Stimulated activated CD8-positive, alpha-beta memory T cell treated with anti-CD3 and anti-CD28 coated beads, Interleukin-12 subunit alpha, Interleukin-12 subunit beta, amount 100 ng/mL, for 24 hours (primary cell): Measurements from ENCODE around the gene MAPK8IP1.
"Not testable (repeated sequence)": the region's sequence is repeated elsewhere in the genome, so short reads cannot be mapped to it uniquely, and the experiment has no call there.

ENCODE experiments used
- DNase-seq: peaks from one replicate; pipeline ENCODE4 v3.0.0-alpha.2; 2020; ENCODE audit errors: extremely low read depth

Gene MAPK8IP1

DNA sequence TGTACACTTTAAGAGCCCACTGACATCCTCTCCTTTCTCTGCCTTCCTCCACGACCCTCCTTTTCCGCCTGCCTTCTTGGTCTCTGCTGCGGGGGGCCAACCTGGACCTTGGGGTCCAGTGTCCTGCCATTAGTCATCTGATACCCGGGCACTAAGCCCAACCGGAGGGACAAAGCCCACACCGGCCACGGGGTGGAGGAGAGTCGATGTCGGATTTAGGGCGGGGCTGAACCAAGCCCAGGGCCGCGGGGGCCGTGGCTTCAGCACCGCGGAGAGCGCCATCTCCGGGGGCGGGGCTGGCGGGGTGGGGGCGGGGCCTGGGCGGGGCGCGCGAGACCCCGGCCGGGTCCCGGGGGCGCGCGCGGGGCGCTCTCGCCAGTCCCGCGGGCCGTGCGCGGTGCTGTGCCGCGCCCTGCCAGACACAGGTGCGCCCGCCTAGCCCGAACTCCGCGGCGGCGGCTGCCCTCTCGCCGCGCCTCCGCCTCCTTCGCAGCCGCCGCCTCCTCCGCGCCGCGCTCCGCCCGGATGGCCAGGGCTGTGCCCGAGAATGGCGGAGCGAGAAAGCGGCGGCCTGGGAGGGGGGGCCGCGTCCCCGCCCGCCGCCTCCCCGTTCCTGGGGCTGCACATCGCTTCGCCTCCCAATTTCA is at the start of gene MAPK8IP1:
MAPK8IP1 (plus strand) TSS at position 378 of the 647 bp plus-strand sequence; CDS start at position 548, 170 bp downstream.
- peak; percentile 7 for DNase-seq

- no peak for DNase-seq
These were observed 46.2 kb upstream of the MAPK8IP1 start for GRCh38 chr11:45839204-45839603.

DNA sequence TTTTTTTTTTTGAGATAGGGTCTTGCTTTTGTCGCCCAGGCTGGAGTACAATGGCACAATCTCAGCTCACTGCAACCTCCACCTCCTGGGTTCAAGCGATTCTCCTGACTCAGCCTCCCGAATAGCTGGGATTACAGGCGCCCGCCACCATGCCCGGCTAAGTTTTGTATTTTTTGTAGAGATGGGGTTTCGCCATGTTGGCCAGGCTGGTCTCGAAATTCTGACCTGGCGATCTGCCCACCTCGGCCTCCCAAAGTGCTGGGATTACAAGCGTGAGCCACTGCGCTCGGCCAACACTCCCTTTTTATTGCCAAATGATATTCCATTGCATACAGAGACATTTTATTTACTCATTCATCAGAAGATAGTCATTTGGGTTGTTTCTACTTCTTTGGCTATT is 45.2 kb upstream of the MAPK8IP1 start:
- not testable (repeated sequence) for DNase-seq

DNA sequence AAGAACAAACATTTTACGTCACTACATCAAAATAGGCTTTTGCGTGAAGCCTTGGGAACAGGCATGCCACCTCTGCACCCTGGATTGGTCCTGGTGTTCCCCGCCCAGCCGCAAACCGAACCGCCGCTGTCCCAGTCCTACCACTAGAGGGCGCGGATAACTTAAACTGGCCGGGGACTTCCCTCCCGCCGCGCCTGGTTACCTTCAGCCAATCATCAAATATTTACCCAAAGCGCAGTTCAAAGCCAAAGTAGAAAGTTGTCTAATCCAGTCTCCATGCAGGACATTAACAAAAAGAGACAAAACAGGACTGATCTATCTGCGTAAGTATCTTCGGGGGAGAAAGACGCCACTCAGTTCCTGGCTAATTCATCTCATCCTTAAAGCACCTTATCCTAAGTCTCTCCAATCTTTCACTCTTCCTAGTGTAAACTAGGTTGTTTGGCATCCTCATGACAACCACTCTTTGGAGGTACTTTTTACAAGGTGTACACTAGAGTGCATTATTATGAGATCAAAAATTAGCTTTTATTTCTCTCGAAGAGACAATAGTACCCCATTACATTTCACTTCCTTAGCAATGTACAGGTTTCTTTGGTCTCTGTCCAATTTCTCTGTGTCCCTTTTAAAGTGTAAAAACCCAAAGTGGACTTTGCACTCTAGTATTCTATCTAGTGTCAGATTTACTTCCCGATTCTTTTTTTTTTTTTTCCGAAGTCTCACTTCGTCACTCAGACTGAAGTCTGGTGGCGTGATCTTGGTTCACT is 42.1 kb upstream of the MAPK8IP1 start:
- DNase-seq: peak; percentile 61

DNA sequence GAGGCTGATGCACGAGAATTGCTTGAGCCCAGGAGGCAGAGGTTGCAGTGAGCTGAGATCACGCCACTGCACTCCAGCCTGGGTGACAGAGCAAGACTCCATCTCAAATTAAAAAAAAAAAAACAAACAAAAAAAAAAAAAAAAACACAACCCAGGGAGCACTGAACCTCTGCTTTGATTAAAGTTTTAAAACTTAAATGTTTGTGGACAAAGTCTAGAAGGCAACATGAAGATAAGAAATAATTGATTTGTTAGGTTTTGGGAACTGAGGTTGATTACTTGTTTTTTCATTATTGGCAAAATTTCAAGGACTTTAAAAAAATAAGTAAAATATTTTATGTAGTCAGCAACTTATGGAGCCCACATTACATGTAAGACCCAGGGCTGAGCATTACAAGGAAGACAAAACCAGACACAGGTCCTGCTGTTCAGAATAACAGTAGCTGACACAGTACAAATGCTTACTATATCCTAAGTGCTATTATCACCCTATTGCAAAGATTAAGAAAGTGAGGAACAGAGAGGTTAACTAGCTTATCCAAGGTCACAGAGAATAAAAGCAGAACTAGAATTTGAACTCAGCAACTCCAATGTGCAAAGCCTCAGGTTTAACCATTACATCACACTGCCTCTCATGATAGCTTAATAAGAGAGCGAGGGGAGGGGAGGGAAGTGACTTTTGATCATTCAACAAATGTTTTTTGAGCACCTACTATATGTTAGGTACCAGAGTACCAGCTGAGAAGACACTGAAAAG is 40.5 kb upstream of the MAPK8IP1 start:
- no peak for DNase-seq

- no peak for DNase-seq
These were observed 39.2 kb upstream of the MAPK8IP1 start for GRCh38 chr11:45846174-45846675.

GRCh38 chr11:45846974-45847910 is 38.2 kb upstream of the MAPK8IP1 start, which contains the start of gene CRY2:
Gene CRY2 (plus strand): TSS chr11:45847475. CDS start chr11:45847491, 16 bp downstream.
- peak; percentile 98 for DNase-seq

DNA sequence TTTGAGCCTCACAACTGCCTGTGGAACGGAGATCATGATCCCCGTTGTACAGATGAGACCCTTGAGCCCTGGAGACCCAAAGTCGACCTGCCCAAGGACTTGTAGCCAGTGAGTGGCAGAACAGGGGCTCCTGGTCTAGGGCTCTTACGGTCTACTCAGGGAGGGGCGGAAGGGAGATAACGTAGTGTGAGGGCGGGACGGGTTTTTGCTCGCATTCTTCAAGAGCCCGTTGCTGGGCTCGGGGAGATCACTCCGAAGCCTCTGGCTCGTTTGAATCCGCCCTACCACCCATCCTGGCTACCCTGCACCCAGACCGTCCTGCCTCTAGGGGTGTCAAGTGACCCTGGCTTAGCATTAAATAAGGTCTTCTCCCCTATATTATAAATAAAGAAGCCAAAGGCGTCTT is 37.5 kb upstream of the MAPK8IP1 start:
- DNase-seq: no peak

DNA sequence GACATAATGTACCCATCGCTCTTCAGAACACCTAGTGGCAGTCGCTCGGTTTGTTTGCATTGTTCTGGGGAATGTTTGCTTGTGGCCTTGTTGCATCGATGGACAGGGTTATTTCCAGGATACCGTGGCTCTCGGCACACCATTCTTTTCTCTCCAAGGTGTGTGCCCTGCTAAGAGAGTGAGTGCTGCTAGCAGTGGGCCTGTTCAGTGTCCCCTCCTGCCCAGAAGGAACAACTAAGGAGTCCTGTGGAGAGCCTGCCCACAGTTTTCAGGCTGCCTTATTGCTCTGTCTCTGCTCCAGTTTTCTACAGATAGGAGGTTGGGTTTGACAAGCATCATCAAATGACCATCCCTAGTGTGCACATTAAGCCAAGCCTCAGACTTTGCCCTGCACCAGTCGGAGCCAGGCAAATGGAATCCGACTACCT is 36.8 kb upstream of the MAPK8IP1 start:
- DNase-seq: no peak

DNA sequence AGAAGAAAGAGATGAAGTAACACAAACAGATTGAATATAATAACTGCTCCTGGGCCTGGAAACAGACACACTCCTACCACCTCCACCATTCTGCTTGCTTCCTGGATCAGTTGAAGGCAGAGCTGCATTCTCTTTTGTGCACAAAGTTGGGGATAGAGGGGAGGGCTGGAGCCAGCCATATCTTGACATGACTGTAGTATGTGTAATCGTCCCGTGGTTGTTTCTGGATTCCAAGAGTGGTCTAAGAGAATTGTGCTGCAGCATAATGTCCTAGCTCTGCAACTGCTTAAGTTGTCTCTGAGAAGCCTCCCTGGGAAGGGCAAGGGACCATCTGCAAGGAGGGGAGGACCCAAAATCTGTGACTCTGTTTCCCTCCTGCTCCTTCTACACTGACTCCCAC is 35.0 kb upstream of the MAPK8IP1 start:
- no peak for DNase-seq

DNA sequence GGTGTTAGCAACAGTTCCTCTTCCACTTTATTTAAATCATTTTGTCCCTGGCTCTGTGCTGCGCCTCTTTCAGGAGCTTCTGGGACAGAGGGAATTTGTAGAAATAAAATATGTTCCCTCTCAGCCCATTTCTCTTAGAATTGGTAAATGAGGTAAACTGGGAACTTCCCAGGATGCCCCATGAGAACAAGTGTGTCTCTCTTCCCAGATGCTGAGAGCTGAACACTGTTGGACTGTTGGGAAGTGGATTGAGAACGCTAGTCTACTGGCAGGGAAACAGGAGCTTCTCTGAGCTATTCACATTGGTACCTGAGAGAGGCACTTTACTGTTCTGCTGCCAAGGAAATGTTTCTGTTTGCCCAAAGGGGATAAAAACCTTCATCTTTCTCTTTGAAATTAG is 34.2 kb upstream of the MAPK8IP1 start:
- DNase-seq: no peak

DNA sequence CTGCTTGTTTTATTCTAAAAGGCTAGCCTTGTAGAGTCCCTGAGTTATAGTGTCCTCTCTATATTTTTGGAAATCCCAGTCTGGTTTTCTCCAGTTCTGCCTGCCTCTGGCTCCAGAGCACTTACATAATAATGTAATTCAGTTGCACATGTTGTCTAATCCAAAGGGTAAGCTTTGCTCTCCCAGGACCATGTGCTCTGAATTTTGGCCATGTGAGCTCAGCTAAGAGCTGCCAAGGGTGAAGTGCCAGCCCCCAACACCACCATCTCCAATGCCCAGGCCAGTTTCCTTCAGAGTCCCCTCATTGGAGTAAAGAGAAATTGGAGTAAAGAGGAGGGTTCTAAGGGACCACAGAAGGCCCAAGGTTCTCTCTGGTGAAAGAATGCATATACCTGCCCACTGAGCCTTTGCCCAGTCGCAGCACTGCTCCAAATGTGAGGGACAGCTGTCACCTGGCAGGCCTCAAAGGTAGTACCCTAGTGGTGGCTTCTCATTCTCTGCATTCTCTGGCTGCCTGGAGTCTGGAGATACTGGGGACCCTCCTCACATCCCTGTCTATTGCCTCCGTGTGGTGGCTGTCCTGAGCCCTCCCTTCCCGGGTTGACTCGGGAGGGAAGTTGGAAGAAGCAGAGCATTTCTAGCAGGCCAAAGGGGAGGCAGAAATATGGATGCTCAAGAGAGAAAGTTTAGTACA is 33.3 kb upstream of the MAPK8IP1 start:
- DNase-seq: no peak

DNA sequence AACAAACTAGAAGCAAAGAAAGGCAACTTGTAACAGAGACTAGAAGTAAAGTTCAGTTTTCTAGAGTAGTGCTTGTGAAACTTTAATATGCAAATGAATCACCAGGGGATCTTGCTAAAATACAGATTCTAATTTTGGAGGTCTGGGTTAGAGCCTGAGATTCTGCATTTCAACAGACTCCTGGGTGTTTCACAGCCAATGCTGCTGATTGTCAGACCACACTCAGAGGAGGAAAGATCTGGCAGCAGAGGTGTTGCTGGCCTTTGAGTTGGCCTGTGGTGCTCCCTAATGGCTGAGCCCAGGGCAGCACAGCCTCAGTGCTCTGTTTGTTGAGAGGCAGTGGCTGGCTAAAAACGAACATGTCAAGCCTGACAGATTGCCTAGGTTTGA is 32.7 kb upstream of the MAPK8IP1 start:
- no peak for DNase-seq

DNA sequence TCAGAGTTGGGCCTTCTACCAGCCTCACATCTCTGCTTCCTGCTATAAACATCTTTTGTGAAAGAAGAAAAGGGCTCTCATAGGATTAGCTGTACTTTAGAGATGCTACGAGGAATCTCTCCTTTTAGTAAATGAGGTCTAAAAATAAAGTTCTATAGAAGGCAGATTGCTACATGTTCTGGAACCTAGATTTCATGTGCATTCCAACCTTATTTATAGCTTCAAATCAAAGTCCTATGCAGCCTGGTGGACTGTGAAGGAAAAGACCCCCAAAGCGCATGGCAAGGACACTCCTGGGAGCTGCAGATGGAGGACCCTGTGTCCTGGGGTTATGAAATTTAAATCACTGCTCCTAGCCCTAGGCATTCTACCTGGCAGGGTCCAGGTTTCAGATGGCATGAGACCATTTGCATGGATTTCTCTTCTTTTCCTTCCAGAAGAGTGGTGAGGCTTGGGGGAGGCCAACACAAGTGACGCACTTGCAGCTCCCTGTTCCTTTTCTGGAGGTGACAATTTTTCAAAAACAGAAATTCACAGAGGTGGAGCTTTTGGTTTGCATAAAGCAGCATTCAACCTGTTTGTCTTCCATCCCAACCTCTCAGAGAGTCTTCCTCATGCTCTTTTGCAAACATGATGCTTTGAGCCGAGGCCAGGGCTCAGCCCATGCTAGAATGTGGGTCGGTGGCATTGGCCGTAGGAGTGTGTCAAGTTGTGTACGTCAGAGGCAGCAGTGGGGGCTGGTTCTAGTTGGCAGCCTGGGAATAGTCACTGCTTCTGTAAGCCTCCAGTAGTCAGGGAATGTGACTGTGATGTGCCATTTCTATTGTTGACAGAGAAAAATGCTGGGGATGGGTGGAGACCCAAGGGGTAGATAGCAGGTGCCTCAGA is 31.9 kb upstream of the MAPK8IP1 start:
- DNase-seq: no peak

- no peak for DNase-seq
These were observed 30.1 kb upstream of the MAPK8IP1 start for GRCh38 chr11:45855308-45855707.

GRCh38 chr11:45856044-45856468 is 29.4 kb upstream of the MAPK8IP1 start:
- DNase-seq: no peak

DNA sequence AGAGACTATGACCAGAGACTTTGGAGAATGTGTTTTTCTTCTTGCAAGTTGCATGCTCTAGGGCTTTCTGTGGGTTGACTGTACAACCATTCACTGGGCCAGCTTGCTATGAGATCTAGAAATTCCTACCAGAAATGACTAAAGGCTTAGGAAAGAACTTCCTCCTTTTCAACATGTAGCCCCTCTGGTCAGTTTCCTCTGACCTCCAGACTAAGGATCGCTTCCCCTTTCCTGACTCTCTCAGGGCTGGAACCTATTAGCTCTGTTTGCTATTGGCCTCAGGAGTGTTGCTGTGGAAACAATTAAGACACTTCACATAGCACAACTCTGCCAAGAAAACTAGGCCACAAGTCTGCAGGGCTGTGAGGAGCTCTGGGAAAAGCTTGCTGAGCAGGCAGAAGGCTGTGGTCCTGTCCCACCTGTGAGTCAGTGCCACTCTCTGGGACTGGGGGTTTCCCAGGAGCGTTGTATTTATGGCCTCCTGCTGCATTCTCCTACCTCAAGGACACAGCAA is 27.4 kb upstream of the MAPK8IP1 start:
- no peak for DNase-seq

DNA sequence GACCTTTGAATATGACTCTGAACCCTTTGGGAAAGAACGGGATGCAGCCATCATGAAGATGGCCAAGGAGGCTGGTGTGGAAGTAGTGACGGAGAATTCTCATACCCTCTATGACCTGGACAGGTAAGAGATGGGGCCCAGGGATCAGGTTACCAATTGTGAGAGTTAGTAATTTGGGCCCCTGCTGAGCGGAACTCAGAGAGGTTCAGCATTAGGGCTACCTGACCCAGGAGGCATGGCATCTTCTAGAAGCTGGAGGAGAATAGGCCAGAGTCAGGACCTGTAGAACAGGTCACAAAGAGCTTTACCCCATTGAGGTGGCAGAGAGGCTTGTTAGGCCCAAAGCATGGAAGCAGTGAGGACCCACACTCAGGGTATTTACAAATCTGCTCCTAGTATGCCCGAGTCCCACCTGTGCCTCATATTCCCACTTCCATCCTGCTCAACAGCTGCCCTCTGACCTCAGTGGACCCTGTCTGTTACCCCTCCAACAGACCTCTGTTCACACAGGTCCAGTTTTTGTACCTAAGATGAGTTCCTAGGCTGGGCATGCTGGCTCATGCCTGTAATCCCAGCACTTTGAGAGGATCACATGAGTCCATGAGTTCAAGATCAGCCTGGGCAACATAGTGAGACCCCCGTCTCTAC is 26.6 kb upstream of the MAPK8IP1 start:
- no peak for DNase-seq

DNA sequence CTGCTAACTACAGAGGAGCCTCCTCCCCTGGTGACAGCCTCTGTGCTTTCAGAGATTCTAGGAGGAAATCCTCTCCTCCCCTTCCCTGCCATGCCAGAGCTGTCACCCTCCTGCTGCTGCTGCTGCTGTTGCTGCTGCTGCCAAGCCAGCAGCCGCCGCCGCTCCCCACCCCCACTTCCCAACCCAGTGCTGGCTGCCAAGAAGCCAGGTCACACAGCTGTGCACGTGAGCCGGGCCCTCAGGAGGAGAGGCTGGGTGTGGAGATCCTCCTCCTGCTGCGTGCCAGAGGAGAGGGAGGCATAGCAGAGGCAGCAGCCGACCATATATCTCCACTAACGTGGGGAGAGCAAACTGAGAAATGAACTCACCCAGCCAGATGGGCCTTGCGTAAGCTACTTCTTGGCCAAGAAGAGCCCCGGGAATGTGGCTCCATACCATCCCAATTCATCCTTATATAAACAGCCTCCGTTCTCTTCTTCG is 25.8 kb upstream of the MAPK8IP1 start:
- DNase-seq: no peak
